Tibial nerve (tissue), 3 donors: ENCODE results near the gene ZNF775.

ENCODE experiments used
- CTCF ChIP-seq, 5 experiments: fragments of 200-600 bp in 3 of 5; fragments of 450-650 bp in 2 of 5; sonication (generic) in 3 of 5; IDR thresholded peaks; one replicate each; pipeline ENCODE4 v1.5.1; 2016 to 2019; ENCODE audit warnings: antibody characterized with exemption in 5 of 5, mild to moderate bottlenecking in 3 of 5, moderate library complexity in 2 of 5
- POLR2A ChIP-seq, 2 donors: fragments of 450-650 bp; IDR thresholded peaks; one replicate each; pipeline ENCODE4 v1.6.1; 2017; ENCODE audit warnings: antibody characterized with exemption in 2 of 2, mild to moderate bottlenecking in 2 of 2, moderate library complexity in 2 of 2

GRCh38 chr7:150360363-150361058, 18.6 kb upstream of the ZNF775 start:
- TF ChIP-seq POLR2A (IDR thresholded peaks at IDR 0.05) (no peak), CTCF (IDR thresholded peaks at IDR 0.05) (no peak)
